Activated B cell treated with CpG ODN at 0.5 μM for 24 hours (primary cell): ENCODE data around the gene GARIN5A. TPM values are rescaled to one million over a fixed set of nuclear protein-coding genes. Genes with fewer than 3 reads are reported as not detected.

ENCODE experiments used
- ATAC-seq: fragments of 200-7000 bp; cut with Tn5 transposase; one replicate; pipeline ENCODE4 v1.10.0; 2021; ENCODE audit warnings: low read depth, mild to moderate bottlenecking, moderate library complexity
- CTCF ChIA-PET: fragments of 350-600 bp; sonication (Branson Sonifier 250); formaldehyde crosslinking; loops from one replicate; lab custom pipeline; 2021; ENCODE audit warnings: antibody characterized with exemption; lab: Charles Lee
- POLR2A ChIA-PET: fragments of 350-600 bp; sonication (Branson Sonifier 250); formaldehyde crosslinking; loops from one replicate; lab custom pipeline; 2021; ENCODE audit warnings: antibody characterized with exemption; lab: Charles Lee
- DNase-seq: peaks from one replicate; pipeline ENCODE4 v3.0.0; 2022
- H3K27ac Mint-ChIP-seq: one replicate; pipeline ENCODE4 v1.8.0; 2020; ENCODE audit warnings: mixed read lengths
- H3K27me3 Mint-ChIP-seq: one replicate; pipeline ENCODE4 v1.8.0; 2021; ENCODE audit warnings: mixed read lengths
- H3K36me3 Mint-ChIP-seq: one replicate; pipeline ENCODE4 v1.8.0; 2021; ENCODE audit warnings: low read depth, mixed read lengths
- H3K4me1 Mint-ChIP-seq: one replicate; pipeline ENCODE4 v1.8.0; 2021; ENCODE audit warnings: mixed read lengths
- H3K4me3 Mint-ChIP-seq: one replicate; pipeline ENCODE4 v1.8.0; 2020; ENCODE audit warnings: mild to moderate bottlenecking, mixed read lengths
- H3K9me3 Mint-ChIP-seq: one replicate; pipeline ENCODE4 v1.8.0; 2020; ENCODE audit warnings: mixed read lengths
- CTCF ChIP-seq: fragments of 200-600 bp; IDR thresholded peaks from one replicate; pipeline ENCODE4 v1.8.0; 2022; ENCODE audit warnings: antibody characterized with exemption, mild to moderate bottlenecking
- intact Hi-C: fragments of 100-400 bp; cut with micrococcal nuclease; formaldehyde crosslinking; loops from one replicate; pipeline ENCODE4 v1.15.1; 2024
- total RNA-seq: library from RNA; stranded (reverse); gene quantifications from 2 replicates; pipeline ENCODE4 v1.2.3, GENCODE V29; 2022

Gene GARIN5A
- total RNA-seq, 1 donor from 2014 or later = 0.67 TPM

- Mint-ChIP-seq H3K4me3 (no peak overlapping the region), H3K4me1 (peaks cover 19% of the 10 kb centered on the region), H3K27ac (no peak overlapping the region), H3K9me3 (no peaks in the 10 kb centered on the region), H3K36me3 (peaks cover 61% of the 10 kb centered on the region), H3K27me3 (no peaks in the 10 kb centered on the region)
- CTCF ChIA-PET = no interaction called here
- POLR2A ChIA-PET = no interaction called here
- TF ChIP-seq CTCF = no peak
- no peak for DNase-seq
- intact Hi-C loops = no loop called here
- ATAC-seq = no peak
Observed at GRCh38 chr19:50481351-50482149, 4.9 kb upstream of the GARIN5A start.

DNA sequence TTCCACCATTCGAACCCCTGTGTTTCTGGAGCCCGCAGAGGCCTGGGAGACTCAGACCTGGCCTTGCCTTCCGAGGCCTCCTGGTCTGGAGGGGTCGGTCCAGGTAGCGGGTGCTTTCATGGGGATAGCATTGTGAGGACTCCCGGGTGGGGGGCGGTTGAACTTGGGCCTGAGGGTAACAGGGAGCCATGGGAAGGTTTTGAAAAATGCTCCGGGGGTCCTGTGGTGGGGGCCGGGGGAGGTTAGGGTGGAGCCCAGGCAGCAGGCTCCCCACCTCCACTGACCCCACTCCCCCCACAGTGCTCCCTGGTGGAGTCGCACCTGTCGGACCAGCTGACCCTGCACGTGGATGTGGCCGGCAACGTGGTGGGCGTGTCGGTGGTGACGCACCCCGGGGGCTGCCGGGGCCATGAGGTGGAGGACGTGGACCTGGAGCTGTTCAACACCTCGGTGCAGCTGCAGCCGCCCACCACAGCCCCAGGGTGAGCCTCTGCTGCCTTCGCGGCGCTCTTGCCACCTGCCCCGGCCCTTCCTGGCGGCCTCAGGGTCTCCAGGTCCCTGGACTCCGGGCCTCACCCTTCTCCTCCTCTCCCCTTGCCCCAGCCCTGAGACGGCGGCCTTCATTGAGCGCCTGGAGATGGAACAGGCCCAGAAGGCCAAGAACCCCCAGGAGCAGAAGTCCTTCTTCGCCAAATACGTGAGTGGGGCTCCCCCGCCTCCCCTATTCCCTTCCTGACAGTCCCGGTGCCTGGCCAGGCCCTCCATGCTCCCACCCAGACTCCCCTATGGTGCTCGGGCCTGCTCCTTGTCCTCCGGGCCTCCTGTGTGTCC is 3.8 kb upstream of the GARIN5A start:
- Mint-ChIP-seq H3K4me1 (peaks cover 23% of the 10 kb centered on the region), H3K27ac (no peak overlapping the region), H3K4me3 (no peak overlapping the region), H3K36me3 (peaks cover 59% of the 10 kb centered on the region), H3K27me3 (no peaks in the 10 kb centered on the region), H3K9me3 (no peaks in the 10 kb centered on the region)
- no peak for TF ChIP-seq CTCF
- DNase-seq (no peak), ATAC-seq (no peak)
- CTCF ChIA-PET = no interaction called here
- POLR2A ChIA-PET = no interaction called here
- intact Hi-C loops = no loop called here

GRCh38 chr19:50479761-50480251 is 3.2 kb upstream of the GARIN5A start:
- no peaks in the 10 kb centered on the region for H3K9me3 Mint-ChIP-seq

GRCh38 chr19:50478901-50479715 is 2.5 kb upstream of the GARIN5A start:
- ChIA-PET POLR2A (interaction anchor here (0.5 to 2.0 kb wide), 5 partner anchors 12 to 122 kb away, joined by 3 to 8 read pairs (median 3); partner anchors contain the start of gene JOSD2), CTCF (interaction anchor here (0.8 to 1.9 kb wide), 3 partner anchors 110 to 123 kb away, joined by 3 to 11 read pairs (median 8); no protein-coding TSS in a partner anchor)
- Mint-ChIP-seq H3K36me3 (peaks cover 50% of the 10 kb centered on the region), H3K4me1 (peaks cover 23% of the 10 kb centered on the region), H3K27me3 (no peaks in the 10 kb centered on the region), H3K4me3 (no peak overlapping the region), H3K27ac (no peak overlapping the region), H3K9me3 (no peaks in the 10 kb centered on the region)
- intact Hi-C loops = loop anchor here (5.0 kb wide), 1 partner anchor 198 kb away; no protein-coding TSS in a partner anchor
- no peak for TF ChIP-seq CTCF
- ATAC-seq = no peak
- no peak for DNase-seq

More at GRCh38 chr19:50479761-50480251, 3.2 kb upstream of the GARIN5A start:
- CTCF ChIA-PET = interaction anchor here (0.8 to 1.9 kb wide), 3 partner anchors 111 to 124 kb away, joined by 3 to 11 read pairs (median 8); no protein-coding TSS in a partner anchor
- DNase-seq (no peak), ATAC-seq (no peak)
- peaks cover 53% of the 10 kb centered on the region for H3K36me3 Mint-ChIP-seq
- H3K27me3 Mint-ChIP-seq = no peaks in the 10 kb centered on the region
- H3K27ac Mint-ChIP-seq = no peak overlapping the region
- no peak overlapping the region for H3K4me3 Mint-ChIP-seq
- peaks cover 23% of the 10 kb centered on the region for H3K4me1 Mint-ChIP-seq
- intact Hi-C loops = loop anchor here (5.0 kb wide), 1 partner anchor 197 kb away; no protein-coding TSS in a partner anchor
- POLR2A ChIA-PET = interaction anchor here (2.0 kb wide), 1 partner anchor 31 kb away, joined by 8 read pairs; the partner anchor contains the start of gene JOSD2
- TF ChIP-seq CTCF = no peak
